Fibroblast of skin of left biceps (primary cell): ENCODE data around the gene NRN1L.
A peak's percentile ranks its signal among the peaks of the same experiment; 100 is the strongest.
"Not testable (repeated sequence)": the region's sequence is repeated elsewhere in the genome, so short reads cannot be mapped to it uniquely, and the experiment has no call there.

Source experiments
- DNase-seq, 2 experiments: peaks; one replicate each; pipeline ENCODE4 v3.0.0-alpha.2; 2013; ENCODE audit warnings: low read depth in 2 of 2

NRN1L gene

DNA sequence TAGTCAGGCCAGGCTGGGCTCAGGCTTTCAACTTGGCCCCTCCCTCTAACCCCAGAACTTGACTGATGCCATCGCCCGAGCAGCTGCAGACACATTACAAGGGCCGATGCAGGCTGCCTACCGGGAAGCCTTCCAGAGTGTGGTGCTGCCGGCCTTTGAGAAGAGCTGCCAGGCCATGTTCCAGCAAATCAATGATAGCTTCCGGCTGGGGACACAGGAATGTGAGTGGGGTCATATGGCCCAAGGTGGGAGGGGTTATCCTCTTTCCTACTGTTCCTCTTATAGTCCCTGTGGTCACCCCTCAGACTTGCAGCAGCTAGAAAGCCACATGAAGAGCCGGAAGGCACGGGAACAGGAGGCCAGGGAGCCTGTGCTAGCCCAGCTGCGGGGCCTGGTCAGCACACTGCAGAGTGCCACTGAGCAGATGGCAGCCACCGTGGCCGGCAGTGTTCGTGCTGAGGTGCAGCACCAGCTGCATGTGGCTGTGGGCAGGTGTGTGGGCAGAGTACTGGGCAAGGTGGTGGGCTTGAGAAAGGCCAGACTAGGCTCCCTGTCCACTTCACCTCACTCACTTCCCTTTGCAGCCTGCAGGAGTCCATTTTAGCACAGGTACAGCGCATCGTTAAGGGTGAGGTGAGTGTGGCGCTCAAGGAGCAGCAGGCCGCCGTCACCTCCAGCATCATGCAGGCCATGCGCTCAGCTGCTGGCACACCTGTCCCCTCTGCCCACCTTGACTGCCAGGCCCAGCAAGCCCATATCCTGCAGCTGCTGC, 2.1 kb upstream of the NRN1L start:
- no peak for DNase-seq

DNA sequence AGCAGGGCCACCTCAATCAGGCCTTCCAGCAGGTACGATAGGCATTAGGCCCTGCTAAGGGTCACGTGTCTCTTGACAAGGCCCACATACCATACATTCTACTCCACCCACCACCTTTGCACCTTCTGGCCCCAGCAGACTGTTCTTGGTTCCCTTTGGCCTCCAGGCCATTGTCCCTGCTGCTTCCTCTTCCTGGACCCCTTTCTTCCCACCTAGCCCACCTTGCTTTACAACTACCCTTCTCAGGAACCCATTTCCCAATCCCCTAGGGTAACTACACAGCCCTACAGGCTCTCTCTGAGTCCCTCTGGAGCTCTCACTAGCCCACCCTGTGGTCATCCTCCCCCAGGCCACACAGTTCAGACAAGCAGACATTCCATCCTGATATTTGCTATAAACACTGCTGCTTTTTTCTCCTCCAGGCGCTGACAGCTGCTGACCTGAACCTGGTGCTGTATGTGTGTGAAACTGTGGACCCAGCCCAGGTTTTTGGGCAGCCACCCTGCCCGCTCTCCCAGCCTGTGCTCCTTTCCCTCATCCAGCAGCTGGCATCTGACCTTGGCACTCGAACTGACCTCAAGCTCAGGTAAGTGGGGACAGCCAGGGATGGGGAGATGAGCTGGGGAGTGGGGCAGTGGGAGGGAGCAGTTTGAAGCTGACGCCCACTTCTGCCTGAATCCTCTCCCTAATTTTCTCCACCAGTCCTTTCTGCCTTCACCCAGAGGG, 1.4 kb upstream of the NRN1L start:
- no peak for DNase-seq

- no peak for DNase-seq
Measured at GRCh38 chr16:67883872-67884261, 818 bp upstream of the NRN1L start.

GRCh38 chr16:67885545-67885944, 860 bp downstream of the NRN1L start:
- no peak for DNase-seq

GRCh38 chr16:67885976-67886375, 1.3 kb downstream of the NRN1L start:
- no peak for DNase-seq

- DNase-seq: no peak
Measured at GRCh38 chr16:67886387-67886786, 1.7 kb downstream of the NRN1L start.

- DNase-seq: no peak
Measured at GRCh38 chr16:67888331-67888730, 3.6 kb downstream of the NRN1L start.

- DNase-seq: no peak
Measured at GRCh38 chr16:67892375-67892774, 7.7 kb downstream of the NRN1L start.

DNA sequence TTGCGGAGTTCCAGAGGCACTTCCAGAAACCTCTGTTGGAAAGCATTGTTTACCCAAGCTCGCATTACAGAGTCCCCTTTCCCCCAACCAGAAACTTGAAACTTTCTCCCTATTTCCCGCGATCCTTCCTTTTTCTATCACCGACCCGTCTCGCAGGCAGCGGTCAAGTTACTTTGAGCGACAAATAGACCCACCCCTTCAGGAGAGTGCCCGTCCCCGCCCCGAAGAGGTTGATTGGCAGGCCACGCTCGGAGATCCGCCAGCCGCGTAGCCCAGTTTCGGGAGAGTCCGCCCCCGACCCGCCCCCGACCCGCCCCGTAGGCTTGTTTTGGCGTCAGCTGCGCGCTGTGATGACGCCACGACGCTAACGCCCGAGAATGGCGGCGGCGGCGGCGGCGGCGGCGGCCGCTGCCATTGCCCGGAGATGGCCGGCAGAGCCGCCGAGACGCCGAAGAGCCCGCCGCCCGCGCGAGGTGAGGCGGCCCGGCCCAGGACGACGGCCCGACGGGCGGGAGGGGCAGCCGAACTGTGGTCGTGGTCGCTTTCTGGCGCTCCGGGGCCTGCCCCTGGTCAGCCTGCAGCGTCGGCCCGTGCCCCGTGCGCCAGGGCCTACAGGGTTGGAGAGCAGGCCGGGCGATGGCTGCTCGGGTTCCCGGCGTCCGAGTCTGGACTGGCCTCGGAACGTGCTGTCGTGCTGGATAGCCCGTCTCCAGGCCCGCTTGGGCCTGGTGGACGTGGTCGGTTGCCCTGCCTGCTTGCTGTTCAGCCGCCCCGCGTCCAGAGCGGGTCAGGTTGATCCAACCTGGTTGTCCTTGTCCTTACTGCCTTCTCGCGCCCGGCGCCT, 8.4 kb downstream of the NRN1L start, which contains the start of gene PSKH1:
TSS of gene PSKH1 (plus strand) at position 356 of the 844 bp plus-strand sequence. CDS start 15,496 bp downstream, outside the sequence.
- peak; percentile 82 to 89 for DNase-seq

DNA sequence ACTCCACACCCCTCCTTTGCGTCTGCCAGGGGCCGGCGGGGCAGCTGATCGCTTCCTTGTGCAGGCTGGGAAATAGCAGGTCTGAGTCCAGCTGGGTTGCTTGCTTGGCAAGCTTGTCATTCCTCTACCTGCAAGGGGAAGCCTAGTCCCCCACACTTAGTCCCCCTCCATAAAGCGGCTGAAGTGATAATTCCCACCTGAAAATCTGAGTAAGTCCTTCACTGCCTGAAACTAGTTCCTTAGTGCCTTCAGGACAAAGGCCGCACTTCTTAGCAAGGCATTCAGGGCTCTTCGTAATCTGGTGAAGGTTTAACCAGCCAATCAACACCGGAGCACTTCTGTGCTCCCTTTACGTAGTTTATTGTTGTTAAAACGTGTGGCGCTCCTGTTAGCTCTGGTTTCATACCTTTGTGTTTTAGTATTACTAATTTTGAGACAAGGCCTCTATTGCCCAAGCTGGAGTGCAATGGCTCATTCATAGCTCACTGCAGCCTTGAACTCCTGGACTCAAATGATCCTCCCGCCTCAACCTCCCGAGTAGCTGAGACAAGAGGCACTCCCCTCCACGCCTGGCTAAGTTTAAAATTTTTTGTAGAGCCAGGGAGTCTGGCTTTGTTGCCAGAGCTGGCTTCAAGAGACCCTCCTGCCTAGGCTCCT, 9.2 kb downstream of the NRN1L start:
- no peak for DNase-seq

- DNase-seq: no peak
Measured at GRCh38 chr16:67897231-67897630, 12.5 kb downstream of the NRN1L start.

DNA sequence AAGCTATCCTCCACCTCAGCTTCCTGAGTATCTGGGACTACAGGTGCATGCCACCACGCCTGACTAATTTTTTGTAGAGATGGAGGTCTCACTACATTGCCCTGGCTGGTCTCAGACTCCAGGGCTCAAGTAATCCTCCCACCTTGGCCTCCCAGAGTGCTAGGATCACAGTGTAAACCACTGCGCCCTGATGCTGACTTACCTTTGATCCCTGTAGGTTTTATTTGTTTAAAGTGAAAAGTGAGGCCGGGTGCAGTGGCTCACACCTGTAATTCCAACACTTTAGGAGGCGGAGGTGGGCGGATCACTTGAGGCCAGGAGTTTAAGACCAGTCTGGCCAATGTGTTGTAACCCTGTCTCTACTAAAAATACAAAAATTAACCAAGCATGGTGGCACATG, 17.0 kb downstream of the NRN1L start:
- DNase-seq: no peak

DNA sequence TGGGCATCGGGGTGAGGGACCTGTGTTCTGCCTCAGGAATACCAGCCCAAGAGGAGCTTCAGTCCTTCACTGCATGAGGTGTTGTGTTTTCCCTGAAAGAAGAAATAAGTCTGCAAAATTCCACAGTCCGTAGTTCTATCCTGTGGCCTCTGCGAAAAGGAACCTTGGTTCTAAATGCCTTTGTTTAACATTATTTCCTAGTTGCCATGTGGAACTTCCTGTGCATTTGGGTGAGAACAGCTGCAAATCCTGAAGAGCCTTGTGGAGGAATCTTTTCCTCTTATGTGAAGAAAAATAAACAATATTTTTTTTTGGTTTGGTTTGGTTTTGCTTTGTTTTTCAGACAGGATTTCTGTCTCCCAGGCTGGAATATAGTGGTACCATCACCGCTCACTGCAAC, 18.1 kb downstream of the NRN1L start:
- DNase-seq: no peak

DNA sequence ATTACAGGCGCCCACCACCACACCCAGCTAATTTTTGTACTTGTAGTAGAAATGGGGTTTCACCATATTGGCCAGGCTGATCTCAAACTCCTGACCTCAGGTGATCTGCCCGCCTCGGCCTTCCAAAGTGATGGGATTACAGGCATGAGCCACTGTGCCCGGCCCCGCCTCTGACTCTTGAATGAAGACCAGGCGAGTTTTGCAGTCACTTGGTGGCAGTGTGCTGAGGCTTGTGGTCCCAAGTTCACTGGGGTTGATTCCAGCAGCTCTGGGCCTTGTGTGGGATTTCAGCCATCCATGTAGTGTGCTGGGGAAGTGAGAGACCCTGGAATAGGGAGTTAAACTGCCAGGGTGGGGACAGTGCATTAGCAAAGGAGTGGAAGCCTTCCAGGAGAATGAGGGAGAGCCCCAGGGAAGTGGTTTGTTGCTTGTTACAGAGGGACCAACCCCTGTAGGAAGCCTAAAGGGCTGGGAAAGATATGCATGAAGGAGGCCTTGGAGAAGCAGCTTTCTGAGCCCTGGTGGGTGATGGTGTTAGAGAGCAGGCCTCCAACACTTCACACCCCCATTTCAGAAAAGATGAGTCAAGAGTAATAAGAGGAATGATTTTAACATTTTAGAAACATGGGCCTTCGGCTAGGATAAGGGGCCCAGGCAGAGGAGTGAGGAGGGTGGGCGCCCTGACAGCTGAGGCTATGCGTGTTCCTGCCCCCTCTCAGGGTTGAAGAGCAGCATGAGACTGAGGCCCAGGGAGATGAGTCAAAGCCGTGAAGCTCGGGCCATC, 22.9 kb downstream of the NRN1L start:
- DNase-seq: no peak

- DNase-seq: no peak
Measured at GRCh38 chr16:67909056-67909742, 24.5 kb downstream of the NRN1L start.

GRCh38 chr16:67910158-67910557, 25.5 kb downstream of the NRN1L start:
- no peak for DNase-seq

DNA sequence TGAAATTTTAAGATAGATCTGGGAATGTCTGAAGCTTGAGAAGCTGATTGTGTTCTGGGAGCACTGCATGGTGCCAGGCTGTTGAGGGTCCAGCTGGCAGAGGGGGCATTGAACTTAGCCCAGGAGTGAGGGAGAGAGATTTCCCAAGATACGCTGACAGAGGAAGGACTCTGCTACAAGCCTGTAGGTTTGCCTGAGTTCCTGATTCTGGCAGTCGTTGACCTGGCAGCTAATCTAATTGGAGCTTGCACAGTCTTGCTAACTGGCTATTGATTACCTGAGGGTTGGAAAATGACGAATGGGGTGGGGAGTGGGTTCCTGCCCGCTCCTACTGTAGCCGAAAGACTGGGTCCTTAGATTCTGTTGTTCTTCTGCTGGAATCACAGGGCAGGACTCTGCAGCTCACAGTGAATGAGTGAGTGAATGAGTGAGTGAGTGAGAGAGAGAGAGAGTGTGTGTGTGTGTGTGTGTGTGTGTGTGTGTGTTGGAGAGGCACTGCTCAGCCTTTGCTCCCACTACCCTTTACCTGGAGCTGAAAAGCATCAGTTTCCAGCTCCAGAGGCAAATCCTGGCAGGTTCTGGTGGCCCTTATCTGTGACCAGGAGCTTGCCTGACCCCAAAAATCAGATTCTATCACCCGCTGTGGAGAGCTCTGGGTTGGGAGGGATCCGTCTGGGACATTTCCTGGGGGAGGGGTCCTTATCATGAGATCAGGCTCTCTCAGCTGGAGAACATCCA, 30.2 kb downstream of the NRN1L start:
- DNase-seq: no peak

DNA sequence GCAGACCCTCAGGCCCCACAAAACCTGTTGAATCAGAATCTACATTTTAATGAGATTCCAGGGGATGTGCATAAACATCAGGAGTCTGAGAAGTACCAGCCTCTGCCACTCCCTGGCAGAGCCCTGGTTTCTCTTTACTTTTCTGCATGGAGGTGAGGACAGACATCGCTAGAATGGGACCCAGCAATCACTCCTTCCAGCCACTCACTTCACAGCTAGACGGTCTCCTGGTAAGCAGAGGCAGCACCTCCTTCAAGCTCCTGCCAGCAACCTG, 30.7 kb downstream of the NRN1L start:
- DNase-seq: not testable (repeated sequence)

GRCh38 chr16:67915831-67916723, 31.4 kb downstream of the NRN1L start:
- no peak for DNase-seq
